Testis (tissue), 2 donors: ENCODE results near the gene KCNIP1.

Experiments used
- CTCF ChIP-seq, 3 experiments: fragments of 450-650 bp in 2 of 3; fragments of 200-600 bp in 1 of 3; sonication (generic) in 1 of 3; IDR thresholded peaks; one replicate each; pipeline ENCODE4 v1.5.1; 2016 to 2019; ENCODE audit warnings: antibody characterized with exemption in 3 of 3, mild to moderate bottlenecking in 2 of 3, moderate library complexity in 1 of 3
- POLR2A ChIP-seq: fragments of 450-650 bp; IDR thresholded peaks from one replicate; pipeline ENCODE4 v1.6.1; 2017; ENCODE audit warnings: antibody characterized with exemption, mild to moderate bottlenecking, moderate library complexity

- TF ChIP-seq CTCF (IDR thresholded peaks at IDR 0.05) (no peak), POLR2A (no peak)
These were observed 187.8 kb downstream of the KCNIP1 start for GRCh38 chr5:170691657-170692056.
